ENCODE measurements around the gene STX11.

DNA sequence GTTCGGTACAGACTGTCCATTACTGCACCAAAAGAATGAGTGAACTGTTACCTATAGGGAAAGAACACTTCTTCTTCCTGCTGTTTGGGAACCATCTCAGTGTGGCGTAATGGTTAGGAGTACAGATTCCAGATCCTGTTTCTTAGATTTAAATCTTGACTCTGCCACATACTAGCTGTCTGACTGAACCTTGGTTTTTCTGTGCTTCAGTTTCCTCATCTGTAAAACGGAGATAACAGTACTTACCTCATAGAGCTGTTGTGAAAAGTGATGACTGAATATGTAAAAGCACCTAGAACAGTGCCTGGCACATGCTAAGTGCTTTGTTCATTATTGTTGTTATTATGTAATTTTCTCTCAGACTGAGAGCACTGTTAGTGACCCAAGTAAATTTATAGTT, 39.8 kb downstream of the STX11 start:
- no peak for TF ChIP-seq POLR2A (IDR thresholded peaks at IDR 0.05)
- TF ChIP-seq, protein P1, sequence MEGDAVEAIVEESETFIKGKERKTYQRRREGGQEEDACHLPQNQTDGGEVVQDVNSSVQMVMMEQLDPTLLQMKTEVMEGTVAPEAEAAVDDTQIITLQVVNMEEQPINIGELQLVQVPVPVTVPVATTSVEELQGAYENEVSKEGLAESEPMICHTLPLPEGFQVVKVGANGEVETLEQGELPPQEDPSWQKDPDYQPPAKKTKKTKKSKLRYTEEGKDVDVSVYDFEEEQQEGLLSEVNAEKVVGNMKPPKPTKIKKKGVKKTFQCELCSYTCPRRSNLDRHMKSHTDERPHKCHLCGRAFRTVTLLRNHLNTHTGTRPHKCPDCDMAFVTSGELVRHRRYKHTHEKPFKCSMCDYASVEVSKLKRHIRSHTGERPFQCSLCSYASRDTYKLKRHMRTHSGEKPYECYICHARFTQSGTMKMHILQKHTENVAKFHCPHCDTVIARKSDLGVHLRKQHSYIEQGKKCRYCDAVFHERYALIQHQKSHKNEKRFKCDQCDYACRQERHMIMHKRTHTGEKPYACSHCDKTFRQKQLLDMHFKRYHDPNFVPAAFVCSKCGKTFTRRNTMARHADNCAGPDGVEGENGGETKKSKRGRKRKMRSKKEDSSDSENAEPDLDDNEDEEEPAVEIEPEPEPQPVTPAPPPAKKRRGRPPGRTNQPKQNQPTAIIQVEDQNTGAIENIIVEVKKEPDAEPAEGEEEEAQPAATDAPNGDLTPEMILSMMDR (IDR thresholded peaks at IDR 0.05) = no peak
